GM12873 (cell line): ENCODE data around the gene FNBP1L.

Experiments used
- TF ChIP-seq, protein P1 (sequence below): IDR thresholded peaks from 2 replicates; pipeline ENCODE4 v1.5.1; 2012; ENCODE audit warnings: low read depth, mild to moderate bottlenecking, moderate library complexity, low read length, control low read depth; ENCODE audit not compliant: insufficient read depth; ENCODE audit errors: missing control alignments

The FNBP1L gene

DNA sequence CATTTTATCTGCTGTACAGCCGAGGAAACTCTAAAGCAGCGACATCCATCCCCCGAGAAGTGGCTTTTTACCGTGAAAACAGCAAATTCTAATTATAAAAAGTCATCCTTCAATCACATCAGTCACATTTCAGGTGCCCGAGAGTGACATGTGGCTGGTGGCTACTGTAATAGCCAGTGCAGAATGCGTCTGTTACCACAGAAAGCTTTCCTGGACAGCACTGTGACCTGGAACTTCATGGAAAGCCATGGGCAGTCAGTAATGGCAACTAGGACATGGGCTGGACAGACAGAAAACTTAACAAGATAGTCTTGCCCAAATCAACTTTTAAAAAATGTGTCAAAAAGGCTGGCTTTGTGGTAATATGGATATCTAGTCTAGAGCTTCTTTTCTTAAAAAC is 127.1 kb downstream of the FNBP1L start:
- TF ChIP-seq, protein P1, sequence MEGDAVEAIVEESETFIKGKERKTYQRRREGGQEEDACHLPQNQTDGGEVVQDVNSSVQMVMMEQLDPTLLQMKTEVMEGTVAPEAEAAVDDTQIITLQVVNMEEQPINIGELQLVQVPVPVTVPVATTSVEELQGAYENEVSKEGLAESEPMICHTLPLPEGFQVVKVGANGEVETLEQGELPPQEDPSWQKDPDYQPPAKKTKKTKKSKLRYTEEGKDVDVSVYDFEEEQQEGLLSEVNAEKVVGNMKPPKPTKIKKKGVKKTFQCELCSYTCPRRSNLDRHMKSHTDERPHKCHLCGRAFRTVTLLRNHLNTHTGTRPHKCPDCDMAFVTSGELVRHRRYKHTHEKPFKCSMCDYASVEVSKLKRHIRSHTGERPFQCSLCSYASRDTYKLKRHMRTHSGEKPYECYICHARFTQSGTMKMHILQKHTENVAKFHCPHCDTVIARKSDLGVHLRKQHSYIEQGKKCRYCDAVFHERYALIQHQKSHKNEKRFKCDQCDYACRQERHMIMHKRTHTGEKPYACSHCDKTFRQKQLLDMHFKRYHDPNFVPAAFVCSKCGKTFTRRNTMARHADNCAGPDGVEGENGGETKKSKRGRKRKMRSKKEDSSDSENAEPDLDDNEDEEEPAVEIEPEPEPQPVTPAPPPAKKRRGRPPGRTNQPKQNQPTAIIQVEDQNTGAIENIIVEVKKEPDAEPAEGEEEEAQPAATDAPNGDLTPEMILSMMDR = no peak

DNA sequence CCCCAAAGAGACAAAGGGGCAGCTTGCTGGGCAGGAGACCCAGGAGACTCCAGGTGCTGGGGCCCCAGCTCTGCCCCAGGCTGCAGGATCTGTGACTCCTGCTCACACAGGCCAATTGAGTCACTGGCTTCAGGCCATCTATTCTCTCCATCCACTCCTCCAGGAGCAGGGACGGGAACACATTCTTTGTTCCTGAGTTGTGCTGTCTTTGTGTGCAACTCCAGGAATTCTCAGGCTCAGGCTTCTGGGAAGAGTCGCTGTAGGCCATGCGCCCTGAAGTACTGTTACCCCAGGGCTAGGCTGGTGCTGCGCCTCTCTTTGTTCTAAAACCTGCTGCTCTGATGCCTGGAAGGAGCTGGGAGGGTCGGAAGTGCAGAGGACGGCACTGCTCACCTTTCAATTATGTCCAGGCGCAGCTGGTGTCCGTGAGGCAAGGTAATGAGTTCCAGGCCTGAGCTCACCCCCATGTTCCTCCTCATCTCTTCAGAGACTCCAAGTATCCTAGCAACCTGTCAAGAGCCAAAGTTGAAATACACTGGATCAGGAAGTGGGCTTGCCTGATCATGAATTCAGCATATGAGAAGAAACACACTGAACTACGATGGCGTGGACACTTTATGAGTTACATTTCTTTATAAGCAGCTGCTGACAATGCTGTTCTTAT is 127.8 kb downstream of the FNBP1L start:
- TF ChIP-seq, protein P1 = no peak

DNA sequence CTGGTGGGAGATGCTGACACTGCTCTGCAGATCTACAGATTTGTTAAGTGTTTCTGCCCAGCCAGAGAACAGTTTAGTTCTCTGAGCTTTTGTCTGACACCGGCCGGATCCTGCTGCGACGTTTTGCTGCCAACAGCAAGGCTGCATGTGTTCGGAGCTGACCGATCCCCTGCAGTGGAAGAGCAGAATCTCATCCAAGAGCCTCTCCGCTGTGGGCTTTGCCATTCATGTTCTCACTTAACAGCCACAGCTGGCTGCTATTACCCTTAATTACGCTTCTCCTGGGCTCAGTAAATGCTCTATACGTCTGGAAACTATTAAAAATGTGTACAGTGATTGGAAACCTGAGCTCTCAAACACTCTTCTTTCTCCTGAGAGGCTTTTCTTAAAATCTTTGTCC is 128.4 kb downstream of the FNBP1L start:
- TF ChIP-seq, protein P1 = no peak

DNA sequence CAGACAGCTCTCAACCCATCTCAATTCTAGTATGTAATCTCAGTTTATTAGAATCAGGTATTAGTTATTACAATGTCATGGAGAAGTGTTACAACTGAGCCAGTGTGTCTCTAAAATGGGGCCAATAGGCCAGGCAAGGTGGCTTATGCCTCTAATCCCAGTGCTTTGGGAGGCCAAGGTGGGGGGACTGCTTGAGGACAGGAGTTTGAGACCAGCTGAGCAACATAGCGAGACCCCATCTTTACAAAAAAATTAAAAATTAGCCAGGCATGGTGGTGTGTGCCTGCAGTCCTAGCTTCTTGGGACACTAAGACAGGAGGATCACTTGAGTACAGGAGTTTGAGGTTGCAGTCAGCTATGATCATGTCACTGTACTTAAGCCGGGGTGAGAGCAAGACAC is 128.8 kb downstream of the FNBP1L start:
- TF ChIP-seq, protein P1 = no peak

DNA sequence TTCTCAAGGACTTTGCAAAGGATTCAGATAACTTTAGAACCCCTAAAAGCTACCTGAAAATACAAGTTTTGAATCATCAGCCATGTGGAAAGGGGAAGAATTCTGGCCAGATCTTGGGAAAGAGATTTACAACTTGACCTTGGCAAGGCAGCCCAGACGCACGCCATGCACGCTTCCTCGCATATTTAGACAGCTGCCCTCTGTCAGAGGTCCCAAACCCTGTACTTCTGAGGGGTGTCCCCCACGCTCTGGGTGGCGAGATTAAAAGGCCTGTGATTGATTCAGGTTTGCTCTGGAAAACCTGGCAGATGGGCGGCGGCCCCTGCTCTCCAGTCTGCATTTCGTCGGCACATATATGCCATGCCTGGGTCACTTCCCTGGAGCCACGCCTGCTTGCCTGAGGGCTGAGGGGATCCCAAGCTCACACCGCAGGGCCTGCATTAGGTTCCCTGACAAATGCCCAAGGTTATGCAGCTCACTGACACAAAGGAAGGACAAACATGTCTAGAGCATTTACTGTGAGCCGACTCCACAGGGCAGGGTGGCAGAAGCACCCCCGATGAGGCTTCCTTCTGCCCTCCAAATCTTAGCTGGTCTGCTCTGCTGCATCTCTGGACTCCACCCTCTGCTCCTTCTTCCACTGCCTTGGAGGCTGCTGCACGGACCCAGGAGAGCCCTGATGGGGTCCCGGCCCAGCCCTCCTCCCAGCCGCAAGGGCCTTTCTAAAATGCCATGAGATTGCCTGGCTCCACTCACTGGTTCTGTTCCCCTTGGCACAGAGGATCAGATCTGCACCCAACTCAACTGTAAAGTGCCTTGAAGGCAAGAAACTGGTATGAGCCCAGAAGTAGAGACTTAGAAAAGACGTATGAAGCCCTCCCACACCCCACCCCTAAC is 129.9 kb downstream of the FNBP1L start:
- TF ChIP-seq, protein P1 = no peak

DNA sequence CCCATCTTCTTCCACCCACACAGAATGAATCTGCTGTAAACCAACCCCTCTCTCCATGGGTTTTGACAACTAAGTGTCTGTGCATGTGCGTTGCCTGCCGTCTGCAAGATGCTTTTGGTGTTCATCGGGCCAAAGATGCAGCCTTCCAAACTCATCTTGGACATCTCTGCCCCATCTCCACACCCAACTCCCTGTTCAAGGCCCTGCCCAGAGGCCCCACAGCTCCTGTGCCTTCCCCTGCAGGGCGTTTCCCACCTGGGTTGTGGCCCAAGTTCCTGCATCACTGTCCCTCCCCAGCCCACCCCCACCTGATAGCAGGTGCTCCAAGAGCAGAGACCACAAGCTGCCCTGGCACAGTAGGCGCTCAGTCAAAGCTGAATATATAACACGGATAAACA is 130.5 kb downstream of the FNBP1L start:
- TF ChIP-seq, protein P1 = no peak
